Measurements from ENCODE around the gene GPR153.

The GPR153 gene

GRCh38 chr1:6198646-6199297 is 62.1 kb downstream of the GPR153 start:
- peak; percentile 21 for DNase-seq

GRCh38 chr1:6197746-6198427 is 63.0 kb downstream of the GPR153 start:
- no peak for DNase-seq
